ENCODE results near the gene MYRIP. TPM values are rescaled to one million over a fixed set of nuclear protein-coding genes. Genes with fewer than 3 reads are reported as not detected.

MYRIP gene
- total RNA-seq, 1 experiment from 2014 or later: 1.6 TPM

- TF ChIP-seq, protein P1, sequence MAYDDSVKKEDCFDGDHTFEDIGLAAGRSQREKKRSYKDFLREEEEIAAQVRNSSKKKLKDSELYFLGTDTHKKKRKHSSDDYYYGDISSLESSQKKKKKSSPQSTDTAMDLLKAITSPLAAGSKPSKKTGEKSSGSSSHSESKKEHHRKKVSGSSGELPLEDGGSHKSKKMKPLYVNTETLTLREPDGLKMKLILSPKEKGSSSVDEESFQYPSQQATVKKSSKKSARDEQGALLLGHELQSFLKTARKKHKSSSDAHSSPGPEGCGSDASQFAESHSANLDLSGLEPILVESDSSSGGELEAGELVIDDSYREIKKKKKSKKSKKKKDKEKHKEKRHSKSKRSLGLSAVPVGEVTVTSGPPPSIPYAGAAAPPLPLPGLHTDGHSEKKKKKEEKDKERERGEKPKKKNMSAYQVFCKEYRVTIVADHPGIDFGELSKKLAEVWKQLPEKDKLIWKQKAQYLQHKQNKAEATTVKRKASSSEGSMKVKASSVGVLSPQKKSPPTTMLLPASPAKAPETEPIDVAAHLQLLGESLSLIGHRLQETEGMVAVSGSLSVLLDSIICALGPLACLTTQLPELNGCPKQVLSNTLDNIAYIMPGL (CRISPR knock-in tag; IDR thresholded peaks at IDR 0.05): no peak
- no peak for TF ChIP-seq ATF2 (CRISPR knock-in tag; IDR thresholded peaks at IDR 0.05; ENCODE audit: borderline replicate concordance, low read depth)
- TF ChIP-seq ZNF425 (CRISPR knock-in tag; conservative IDR thresholded peaks at IDR 0.05): no peak
- TF ChIP-seq TP53 (CRISPR knock-in tag; IDR thresholded peaks at IDR 0.05): no peak
These were observed 93.8 kb downstream of the MYRIP start (continued) for GRCh38 chr3:39903253-39903652.

DNA sequence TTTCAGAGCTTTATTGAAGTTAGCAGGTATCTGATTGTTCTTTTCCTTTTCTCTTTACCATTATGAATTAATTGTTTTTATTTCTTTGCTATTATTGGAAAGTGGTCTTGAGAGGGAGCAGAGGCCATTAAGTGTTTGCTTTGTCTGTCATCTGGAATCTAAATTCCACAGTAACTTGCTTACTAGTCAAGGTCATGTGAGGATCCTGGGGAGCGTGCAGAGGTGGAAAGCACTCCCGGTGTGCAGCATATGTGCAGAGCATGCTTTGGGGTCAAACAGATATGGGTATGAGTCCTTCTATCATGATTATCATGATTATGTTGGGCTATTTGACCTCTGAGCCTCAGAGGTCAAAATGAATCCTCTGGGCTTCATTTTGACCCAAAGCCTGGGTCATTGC is 96.4 kb downstream of the MYRIP start:
- no peaks in the 10 kb centered on the region for H3K36me3 Mint-ChIP-seq
- no peaks in the 10 kb centered on the region for H3K4me1 Mint-ChIP-seq
- DNase-seq (ENCODE audit: low spot score) (no peak), ATAC-seq (no peak)
- no peak overlapping the region for H3K4me3 Mint-ChIP-seq
- no peak overlapping the region for H3K27ac Mint-ChIP-seq
- H3K27me3 Mint-ChIP-seq (ENCODE audit: low read depth): no peaks in the 10 kb centered on the region
- POLR2A ChIA-PET: interaction anchor here (0.7 kb wide), 1 partner anchor 17 kb away, joined by 4 read pairs; no protein-coding TSS in a partner anchor
- TF ChIP-seq, protein P2, sequence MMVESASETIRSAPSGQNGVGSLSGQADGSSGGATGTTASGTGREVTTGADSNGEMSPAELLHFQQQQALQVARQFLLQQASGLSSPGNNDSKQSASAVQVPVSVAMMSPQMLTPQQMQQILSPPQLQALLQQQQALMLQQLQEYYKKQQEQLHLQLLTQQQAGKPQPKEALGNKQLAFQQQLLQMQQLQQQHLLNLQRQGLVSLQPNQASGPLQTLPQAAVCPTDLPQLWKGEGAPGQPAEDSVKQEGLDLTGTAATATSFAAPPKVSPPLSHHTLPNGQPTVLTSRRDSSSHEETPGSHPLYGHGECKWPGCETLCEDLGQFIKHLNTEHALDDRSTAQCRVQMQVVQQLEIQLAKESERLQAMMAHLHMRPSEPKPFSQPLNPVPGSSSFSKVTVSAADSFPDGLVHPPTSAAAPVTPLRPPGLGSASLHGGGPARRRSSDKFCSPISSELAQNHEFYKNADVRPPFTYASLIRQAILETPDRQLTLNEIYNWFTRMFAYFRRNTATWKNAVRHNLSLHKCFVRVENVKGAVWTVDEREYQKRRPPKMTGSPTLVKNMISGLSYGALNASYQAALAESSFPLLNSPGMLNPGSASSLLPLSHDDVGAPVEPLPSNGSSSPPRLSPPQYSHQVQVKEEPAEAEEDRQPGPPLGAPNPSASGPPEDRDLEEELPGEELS (CRISPR knock-in tag; IDR thresholded peaks at IDR 0.05): no peak
- no peak for TF ChIP-seq SP1 (CRISPR knock-in tag; conservative IDR thresholded peaks at IDR 0.05)
- no peak for TF ChIP-seq FOXP1 (CRISPR knock-in tag; IDR thresholded peaks at IDR 0.05; ENCODE audit: borderline replicate concordance)
- TF ChIP-seq, protein P3, sequence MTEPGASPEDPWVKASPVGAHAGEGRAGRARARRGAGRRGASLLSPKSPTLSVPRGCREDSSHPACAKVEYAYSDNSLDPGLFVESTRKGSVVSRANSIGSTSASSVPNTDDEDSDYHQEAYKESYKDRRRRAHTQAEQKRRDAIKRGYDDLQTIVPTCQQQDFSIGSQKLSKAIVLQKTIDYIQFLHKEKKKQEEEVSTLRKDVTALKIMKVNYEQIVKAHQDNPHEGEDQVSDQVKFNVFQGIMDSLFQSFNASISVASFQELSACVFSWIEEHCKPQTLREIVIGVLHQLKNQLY (CRISPR knock-in tag; IDR thresholded peaks at IDR 0.05): no peak
- TF ChIP-seq SMAD4 (CRISPR knock-in tag; IDR thresholded peaks at IDR 0.05): no peak
- no peak for TF ChIP-seq NFYB (CRISPR knock-in tag; conservative IDR thresholded peaks at IDR 0.05; ENCODE audit: low read depth)
- TF ChIP-seq, protein P4, sequence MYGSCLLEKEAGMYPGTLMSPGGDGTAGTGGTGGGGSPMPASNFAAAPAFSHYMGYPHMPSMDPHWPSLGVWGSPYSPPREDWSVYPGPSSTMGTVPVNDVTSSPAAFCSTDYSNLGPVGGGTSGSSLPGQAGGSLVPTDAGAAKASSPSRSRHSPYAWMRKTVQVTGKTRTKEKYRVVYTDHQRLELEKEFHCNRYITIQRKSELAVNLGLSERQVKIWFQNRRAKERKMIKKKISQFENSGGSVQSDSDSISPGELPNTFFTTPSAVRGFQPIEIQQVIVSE (CRISPR knock-in tag; IDR thresholded peaks at IDR 0.05; ENCODE audit: borderline replicate concordance): no peak
- TF ChIP-seq ZBTB21 (CRISPR knock-in tag; IDR thresholded peaks at IDR 0.05; ENCODE audit: borderline replicate concordance): no peak
- TF ChIP-seq CTCF (IDR thresholded peaks at IDR 0.05): no peak
- TF ChIP-seq CBFB (CRISPR knock-in tag; IDR thresholded peaks at IDR 0.05; ENCODE audit: low read depth): no peak
- no peak for TF ChIP-seq NR1H2 (CRISPR knock-in tag; IDR thresholded peaks at IDR 0.05)
- no peak for TF ChIP-seq TP53 (CRISPR knock-in tag; IDR thresholded peaks at IDR 0.05)
- TF ChIP-seq, protein P5, sequence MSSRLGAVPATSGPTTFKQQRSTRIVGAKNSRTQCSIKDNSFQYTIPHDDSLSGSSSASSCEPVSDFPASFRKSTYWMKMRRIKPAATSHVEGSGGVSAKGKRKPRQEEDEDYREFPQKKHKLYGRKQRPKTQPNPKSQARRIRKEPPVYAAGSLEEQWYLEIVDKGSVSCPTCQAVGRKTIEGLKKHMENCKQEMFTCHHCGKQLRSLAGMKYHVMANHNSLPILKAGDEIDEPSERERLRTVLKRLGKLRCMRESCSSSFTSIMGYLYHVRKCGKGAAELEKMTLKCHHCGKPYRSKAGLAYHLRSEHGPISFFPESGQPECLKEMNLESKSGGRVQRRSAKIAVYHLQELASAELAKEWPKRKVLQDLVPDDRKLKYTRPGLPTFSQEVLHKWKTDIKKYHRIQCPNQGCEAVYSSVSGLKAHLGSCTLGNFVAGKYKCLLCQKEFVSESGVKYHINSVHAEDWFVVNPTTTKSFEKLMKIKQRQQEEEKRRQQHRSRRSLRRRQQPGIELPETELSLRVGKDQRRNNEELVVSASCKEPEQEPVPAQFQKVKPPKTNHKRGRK (CRISPR knock-in tag; IDR thresholded peaks at IDR 0.05; ENCODE audit: borderline replicate concordance): no peak
- TF ChIP-seq AR (CRISPR knock-in tag; IDR thresholded peaks at IDR 0.05): no peak
- no peaks in the 10 kb centered on the region for H3K9me3 Mint-ChIP-seq
- CTCF ChIA-PET: no interaction called here
